ENCODE results near the gene CLSTN2. TPM values are rescaled to one million over a fixed set of nuclear protein-coding genes. Genes with fewer than 3 reads are reported as not detected.

The CLSTN2 gene
- total RNA-seq, 1 experiment from 2014 or later: not detected

GRCh38 chr3:140336465-140336864 lies 401.5 kb downstream of the CLSTN2 start:
- no peaks in the 10 kb centered on the region for H3F3A ChIP-seq (ENCODE audit: insufficient read depth, low read depth)
- ChIA-PET POLR2A (ENCODE audit: unreplicated experiment) (no interaction called here), CTCF (no interaction called here)
- intact Hi-C loops (cut with micrococcal nuclease; ENCODE audit: unreplicated experiment): no loop called here
- no peaks in the 10 kb centered on the region for H3K9me3 ChIP-seq (ENCODE audit: insufficient read depth, low read depth)
- no peak overlapping the region for H3K27ac ChIP-seq
- TF ChIP-seq EZH2 (IDR thresholded peaks at IDR 0.05; ENCODE audit: low read depth): no peak
- TF ChIP-seq CTCF (conservative IDR thresholded peaks at IDR 0.05): no peak
- no peak overlapping the region for H2AFZ ChIP-seq
- H3K27me3 ChIP-seq (ENCODE audit: insufficient read depth, low read depth): no peaks in the 10 kb centered on the region
- no TSS peak for BruUV-seq (replicated peaks)
- H3K4me1 ChIP-seq (replicated peaks; ENCODE audit: insufficient read depth): no peaks in the 10 kb centered on the region
- H3K4me3 ChIP-seq: no peak overlapping the region
- H3K9me2 ChIP-seq (ENCODE audit: insufficient read depth): no peaks in the 10 kb centered on the region
- no peaks in the 10 kb centered on the region for H3K36me3 ChIP-seq (ENCODE audit: low read depth)
- DNase-seq: no peak
- no peaks in the 10 kb centered on the region for H4K20me1 ChIP-seq (ENCODE audit: insufficient read depth)
- no peaks in the 10 kb centered on the region for H3K79me2 ChIP-seq (ENCODE audit: low read depth)
- no peak overlapping the region for H3K4me2 ChIP-seq

GRCh38 chr3:140338916-140339315 lies 403.9 kb downstream of the CLSTN2 start:
- Histone ChIP-seq H3K4me2 (no peak overlapping the region), H3K27ac (no peak overlapping the region), H3K9me3 (ENCODE audit: insufficient read depth, low read depth) (no peaks in the 10 kb centered on the region), H3K4me3 (no peak overlapping the region), H3K79me2 (ENCODE audit: low read depth) (no peaks in the 10 kb centered on the region), H3F3A (ENCODE audit: insufficient read depth, low read depth) (no peaks in the 10 kb centered on the region), H3K4me1 (replicated peaks; ENCODE audit: insufficient read depth) (no peaks in the 10 kb centered on the region), H3K36me3 (ENCODE audit: low read depth) (no peaks in the 10 kb centered on the region), H3K9me2 (ENCODE audit: insufficient read depth) (no peaks in the 10 kb centered on the region), H3K27me3 (ENCODE audit: insufficient read depth, low read depth) (no peaks in the 10 kb centered on the region), H2AFZ (no peak overlapping the region), H4K20me1 (ENCODE audit: insufficient read depth) (no peaks in the 10 kb centered on the region)
- DNase-seq: no peak
- POLR2A ChIA-PET (ENCODE audit: unreplicated experiment): interaction anchor here (0.5 kb wide), 1 partner anchor 250 kb away, joined by 4 read pairs; no protein-coding TSS in a partner anchor
- BruUV-seq (replicated peaks): no TSS peak
- TF ChIP-seq EZH2 (IDR thresholded peaks at IDR 0.05; ENCODE audit: low read depth) (no peak), CTCF (conservative IDR thresholded peaks at IDR 0.05) (no peak)
- CTCF ChIA-PET: no interaction called here
- intact Hi-C loops (cut with micrococcal nuclease; ENCODE audit: unreplicated experiment): no loop called here

- no peak overlapping the region for H3K4me3 ChIP-seq
- no peaks in the 10 kb centered on the region for H3K9me2 ChIP-seq (ENCODE audit: insufficient read depth)
- no peak overlapping the region for H3K27ac ChIP-seq
- no peaks in the 10 kb centered on the region for H3F3A ChIP-seq (ENCODE audit: insufficient read depth, low read depth)
- no peaks in the 10 kb centered on the region for H3K4me1 ChIP-seq (replicated peaks; ENCODE audit: insufficient read depth)
- POLR2A ChIA-PET (ENCODE audit: unreplicated experiment): no interaction called here
- no peak for TF ChIP-seq CTCF (conservative IDR thresholded peaks at IDR 0.05)
- TF ChIP-seq EZH2 (IDR thresholded peaks at IDR 0.05; ENCODE audit: low read depth): no peak
- H3K9me3 ChIP-seq (ENCODE audit: insufficient read depth, low read depth): no peaks in the 10 kb centered on the region
- no peak for DNase-seq
- BruUV-seq (replicated peaks): no TSS peak
- H4K20me1 ChIP-seq (ENCODE audit: insufficient read depth): no peaks in the 10 kb centered on the region
- no peaks in the 10 kb centered on the region for H3K27me3 ChIP-seq (ENCODE audit: insufficient read depth, low read depth)
- CTCF ChIA-PET: no interaction called here
- no peaks in the 10 kb centered on the region for H3K36me3 ChIP-seq (ENCODE audit: low read depth)
- H3K4me2 ChIP-seq: no peak overlapping the region
- no peak overlapping the region for H2AFZ ChIP-seq
- intact Hi-C loops (cut with micrococcal nuclease; ENCODE audit: unreplicated experiment): no loop called here
- H3K79me2 ChIP-seq (ENCODE audit: low read depth): no peaks in the 10 kb centered on the region
Observed at GRCh38 chr3:140341203-140341602, 406.2 kb downstream of the CLSTN2 start.

All from PC-9 (cell line).